GM21529 (cell line): ENCODE measurements around the gene CCDC85A.

Source experiments
- ATAC-seq: cut with Tn5 transposase; IDR thresholded peaks from one replicate; pipeline ENCODE4 v1.9.1; 2021; ENCODE audit not compliant: unreplicated experiment

Gene CCDC85A

GRCh38 chr2:56239030-56239429 lies 55.2 kb downstream of the CCDC85A start:
- ATAC-seq = no peak

GRCh38 chr2:56239437-56239836 lies 55.6 kb downstream of the CCDC85A start:
- no peak for ATAC-seq

GRCh38 chr2:56240210-56240609 lies 56.4 kb downstream of the CCDC85A start:
- no peak for ATAC-seq

- ATAC-seq = no peak
Measured at GRCh38 chr2:56244506-56244905, 60.7 kb downstream of the CCDC85A start.

GRCh38 chr2:56244911-56245530 lies 61.2 kb downstream of the CCDC85A start:
- no peak for ATAC-seq

- no peak for ATAC-seq
Measured at GRCh38 chr2:56248965-56249742, 65.4 kb downstream of the CCDC85A start.

- no peak for ATAC-seq
Measured at GRCh38 chr2:56250153-56250729, 66.5 kb downstream of the CCDC85A start.

GRCh38 chr2:56260415-56260814 lies 76.6 kb downstream of the CCDC85A start:
- no peak for ATAC-seq

GRCh38 chr2:56262241-56262640 lies 78.5 kb downstream of the CCDC85A start:
- ATAC-seq = no peak

GRCh38 chr2:56263876-56264275 lies 80.1 kb downstream of the CCDC85A start:
- ATAC-seq = no peak

- ATAC-seq = no peak
Measured at GRCh38 chr2:56266761-56267414, 83.1 kb downstream of the CCDC85A start.

GRCh38 chr2:56267415-56267788 lies 83.6 kb downstream of the CCDC85A start:
- no peak for ATAC-seq

GRCh38 chr2:56268856-56269255 lies 85.1 kb downstream of the CCDC85A start:
- ATAC-seq = no peak

GRCh38 chr2:56271275-56271674 lies 87.5 kb downstream of the CCDC85A start:
- no peak for ATAC-seq

GRCh38 chr2:56285224-56285623 lies 101.4 kb downstream of the CCDC85A start:
- no peak for ATAC-seq

- no peak for ATAC-seq
Measured at GRCh38 chr2:56286936-56287335, 103.1 kb downstream of the CCDC85A start.

- no peak for ATAC-seq
Measured at GRCh38 chr2:56287508-56287907, 103.7 kb downstream of the CCDC85A start.

- no peak for ATAC-seq
Measured at GRCh38 chr2:56287974-56288373, 104.2 kb downstream of the CCDC85A start.

GRCh38 chr2:56288838-56289580 lies 105.2 kb downstream of the CCDC85A start:
- no peak for ATAC-seq

GRCh38 chr2:56291711-56292110 lies 107.9 kb downstream of the CCDC85A start:
- ATAC-seq = no peak

- no peak for ATAC-seq
Measured at GRCh38 chr2:56292951-56293350, 109.2 kb downstream of the CCDC85A start.
